Gastroesophageal sphincter (tissue), 4 donors: ENCODE data around the gene ELSPBP1. TPM values are rescaled to one million over a fixed set of nuclear protein-coding genes. Genes with fewer than 3 reads are reported as not detected.

ENCODE experiments used
- ATAC-seq: fragments of 150-250 bp; one replicate; pipeline ENCODE4 v1.9.1; 2016; ENCODE audit warnings: mild to moderate bottlenecking, moderate library complexity
- H3K27ac ChIP-seq, 4 donors: fragments of 200-600 bp; sonication (generic) in 3 of 4; 1 replicate in 3 of 4; 2 replicates in 1 of 4; pipeline ENCODE4 v1.5.1; 2016 to 2019
- H3K27me3 ChIP-seq: fragments of 200-600 bp; sonication (generic); one replicate; pipeline ENCODE4 v1.5.1; 2019
- H3K36me3 ChIP-seq, 2 donors: fragments of 200-600 bp; sonication (generic); one replicate each; pipeline ENCODE4 v1.5.1; 2019; ENCODE audit warnings: control low read depth in 1 of 2
- H3K4me1 ChIP-seq, 3 donors: fragments of 200-600 bp; sonication (generic); 1 replicate in 2 of 3; 2 replicates in 1 of 3; pipeline ENCODE4 v1.5.1; 2016 to 2019; ENCODE audit warnings: control low read depth in 2 of 3
- H3K4me3 ChIP-seq, 2 donors: fragments of 200-600 bp; sonication (generic); one replicate each; pipeline ENCODE4 v1.5.1; 2019; ENCODE audit warnings: mild to moderate bottlenecking in 1 of 2, moderate library complexity in 1 of 2
- H3K9me3 ChIP-seq, 3 donors: fragments of 200-600 bp; sonication (generic); one replicate each; pipeline ENCODE4 v1.5.1; 2017 to 2019; ENCODE audit warnings: control low read depth in 2 of 3
- EP300 ChIP-seq: sonication (generic); formaldehyde crosslinking; IDR thresholded peaks from one replicate; pipeline ENCODE4 v1.6.1; 2017; ENCODE audit warnings: antibody characterized with exemption, mild to moderate bottlenecking
- POLR2A ChIP-seq, 2 donors: fragments of 450-650 bp; IDR thresholded peaks; one replicate each; pipeline ENCODE4 v1.6.1; 2017; ENCODE audit warnings: antibody characterized with exemption in 2 of 2, mild to moderate bottlenecking in 2 of 2, moderate library complexity in 1 of 2
- POLR2AphosphoS5 ChIP-seq: sonication (generic); formaldehyde crosslinking; IDR thresholded peaks from one replicate; pipeline ENCODE4 v1.6.1; 2017; ENCODE audit warnings: antibody characterized with exemption
- WGBS, 2 donors: methylation state at CpG; one replicate each; pipeline ENCODE4 v1.1.5; 2018; ENCODE audit warnings: low coverage in 1 of 2; 5-methylcytosine and 5-hydroxymethylcytosine counted together
- total RNA-seq, 4 donors: library from RNA; depleted of rRNA; stranded (reverse); fragments of >200 nt; gene quantifications; one replicate each; pipeline ENCODE4 v1.1.0, GENCODE V29; 2016
- TF ChIP-seq, protein P1 (sequence below), 4 experiments: fragments of 200-600 bp in 2 of 4; fragments of 450-650 bp in 2 of 4; sonication (generic) in 1 of 4; IDR thresholded peaks; one replicate each; pipeline ENCODE4 v1.5.1; 2017 to 2019; ENCODE audit warnings: antibody characterized with exemption in 4 of 4, mild to moderate bottlenecking in 2 of 4, moderate library complexity in 2 of 4

Gene ELSPBP1
- total RNA-seq, 4 donors from 2014 or later = not detected

DNA sequence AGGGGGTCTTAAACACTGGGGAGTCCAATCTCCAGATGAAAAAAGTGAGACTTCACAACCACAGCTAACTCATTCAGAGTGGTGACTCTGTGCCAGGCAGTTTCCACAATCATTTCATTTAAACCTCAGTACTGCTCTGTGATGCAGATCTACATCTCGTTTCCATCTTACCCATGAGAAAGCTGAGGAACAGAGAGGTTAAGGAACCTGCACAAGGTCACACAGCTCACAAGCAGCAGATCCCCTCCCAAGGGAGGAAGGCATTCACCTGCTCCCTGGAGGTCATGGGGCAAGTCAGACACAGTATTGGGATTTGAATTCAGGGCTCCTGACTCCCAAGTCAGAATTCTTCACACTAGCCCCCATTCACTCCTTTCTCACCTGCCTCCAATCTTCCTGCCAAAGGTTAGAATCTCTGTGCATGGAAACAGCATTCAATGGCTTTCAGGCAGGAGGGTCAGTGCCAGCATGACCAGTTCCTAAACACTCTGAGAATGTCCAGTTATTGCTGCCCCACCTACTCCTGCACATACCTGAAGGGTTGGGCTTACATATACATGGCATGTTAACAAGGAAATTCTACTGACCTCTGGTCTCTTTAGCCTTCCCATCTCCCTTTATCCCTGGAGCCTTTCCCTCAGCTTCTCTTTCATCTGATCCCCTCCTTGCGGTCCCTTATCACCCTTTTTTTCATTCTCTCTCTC is 47.6 kb downstream of the ELSPBP1 start:
- TF ChIP-seq EP300 (no peak), POLR2A (IDR thresholded peaks at IDR 0.05) (no peak), POLR2AphosphoS5 (no peak)
- TF ChIP-seq, protein P1, sequence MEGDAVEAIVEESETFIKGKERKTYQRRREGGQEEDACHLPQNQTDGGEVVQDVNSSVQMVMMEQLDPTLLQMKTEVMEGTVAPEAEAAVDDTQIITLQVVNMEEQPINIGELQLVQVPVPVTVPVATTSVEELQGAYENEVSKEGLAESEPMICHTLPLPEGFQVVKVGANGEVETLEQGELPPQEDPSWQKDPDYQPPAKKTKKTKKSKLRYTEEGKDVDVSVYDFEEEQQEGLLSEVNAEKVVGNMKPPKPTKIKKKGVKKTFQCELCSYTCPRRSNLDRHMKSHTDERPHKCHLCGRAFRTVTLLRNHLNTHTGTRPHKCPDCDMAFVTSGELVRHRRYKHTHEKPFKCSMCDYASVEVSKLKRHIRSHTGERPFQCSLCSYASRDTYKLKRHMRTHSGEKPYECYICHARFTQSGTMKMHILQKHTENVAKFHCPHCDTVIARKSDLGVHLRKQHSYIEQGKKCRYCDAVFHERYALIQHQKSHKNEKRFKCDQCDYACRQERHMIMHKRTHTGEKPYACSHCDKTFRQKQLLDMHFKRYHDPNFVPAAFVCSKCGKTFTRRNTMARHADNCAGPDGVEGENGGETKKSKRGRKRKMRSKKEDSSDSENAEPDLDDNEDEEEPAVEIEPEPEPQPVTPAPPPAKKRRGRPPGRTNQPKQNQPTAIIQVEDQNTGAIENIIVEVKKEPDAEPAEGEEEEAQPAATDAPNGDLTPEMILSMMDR (IDR thresholded peaks at IDR 0.05) = no peak
- Histone ChIP-seq H3K36me3 (no peaks in the 10 kb centered on the region), H3K9me3 (peaks cover 0 to 1% (median 0%) of the 10 kb centered on the region in 3 donors), H3K27me3 (peaks cover 26% of the 10 kb centered on the region), H3K4me3 (no peak overlapping the region), H3K27ac (no peak overlapping the region), H3K4me1 (no peaks in the 10 kb centered on the region)
- no peak for ATAC-seq
- WGBS, 2 donors = 51 to 55% methylated on average over 2 of the region's 2 CpGs

DNA sequence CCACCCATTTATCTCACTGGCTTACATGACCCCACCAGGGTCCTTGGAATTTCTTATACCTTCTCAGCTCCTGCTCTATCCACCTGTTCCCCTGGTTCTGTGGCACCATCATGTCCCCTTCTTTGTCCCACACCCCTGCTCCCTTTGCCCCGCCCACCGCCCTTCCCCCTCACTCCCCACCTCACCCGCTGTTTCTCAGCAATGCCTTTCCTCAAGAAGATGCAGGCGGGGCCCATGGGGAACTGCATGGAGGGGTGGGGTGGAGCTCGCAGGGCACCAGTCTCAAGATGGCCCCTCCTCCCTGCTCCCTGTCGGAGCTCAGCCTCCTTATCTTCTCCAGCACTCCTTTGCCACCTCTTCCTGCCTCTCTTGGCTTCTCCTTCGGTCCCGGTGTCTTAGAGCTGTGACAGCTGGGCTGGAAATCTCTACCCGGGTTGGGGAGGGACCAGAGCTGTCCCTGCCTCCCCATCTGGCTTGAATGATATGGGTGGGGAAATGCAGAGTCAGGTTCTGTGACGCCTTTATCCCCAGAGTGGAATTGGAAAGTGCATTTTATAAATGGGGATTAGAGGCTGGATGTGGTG is 49.3 kb downstream of the ELSPBP1 start, which contains the start of gene CABP5:
Gene CABP5 (minus strand): TSS at position 405 of the 584 bp plus-strand sequence. CDS start 157 bp downstream, at position 248.
- H3K27me3 ChIP-seq = peaks cover 26% of the 10 kb centered on the region
- H3K27ac ChIP-seq = no peak within 1 kb of the TSS
- no peaks in the 10 kb centered on the region for H3K9me3 ChIP-seq
- H3K36me3 ChIP-seq = peaks cover 0 to 17% of the 10 kb centered on the region in 2 donors
- 59 to 76% methylated on average over 4 to 5 of the region's 10 CpGs for WGBS, 2 donors
- H3K4me3 ChIP-seq = no peak within 1 kb of the TSS
- ATAC-seq = no peak
- no peak for TF ChIP-seq POLR2A (IDR thresholded peaks at IDR 0.05)
- no peak for TF ChIP-seq POLR2AphosphoS5
- no peak for TF ChIP-seq EP300
- no peaks in the 10 kb centered on the region for H3K4me1 ChIP-seq

DNA sequence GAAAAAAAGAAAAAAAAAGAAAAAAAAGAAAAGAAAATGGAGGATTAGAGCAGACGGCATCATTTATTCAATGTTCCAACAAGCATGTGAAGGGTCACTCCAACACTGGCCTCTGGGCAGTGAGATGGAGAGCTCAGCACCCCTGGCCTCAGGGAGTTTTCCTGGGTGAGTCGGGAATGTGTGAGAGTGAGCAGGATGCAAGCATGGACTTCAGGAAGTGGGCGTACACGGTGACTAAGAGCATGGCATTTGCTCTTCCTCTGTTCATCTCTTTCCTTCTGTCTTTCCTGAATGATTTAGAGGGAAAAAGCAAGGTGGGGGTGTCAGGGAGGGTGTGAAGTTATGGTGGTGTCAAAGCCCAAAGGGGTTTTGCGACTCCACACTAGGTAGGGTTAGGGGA is 50.1 kb downstream of the ELSPBP1 start:
- Histone ChIP-seq H3K4me1 (no peaks in the 10 kb centered on the region), H3K27ac (no peak overlapping the region), H3K4me3 (no peak overlapping the region), H3K27me3 (peaks cover 26% of the 10 kb centered on the region), H3K36me3 (peaks cover 0 to 25% of the 10 kb centered on the region in 2 donors), H3K9me3 (no peaks in the 10 kb centered on the region)
- TF ChIP-seq POLR2A (IDR thresholded peaks at IDR 0.05) = no peak
- no peak for TF ChIP-seq POLR2AphosphoS5
- no peak for TF ChIP-seq EP300
- TF ChIP-seq, protein P1 (IDR thresholded peaks at IDR 0.05) = no peak
- no peak for ATAC-seq
- 83% methylated on average over 3 to 5 of the region's 5 CpGs for WGBS, 2 donors

DNA sequence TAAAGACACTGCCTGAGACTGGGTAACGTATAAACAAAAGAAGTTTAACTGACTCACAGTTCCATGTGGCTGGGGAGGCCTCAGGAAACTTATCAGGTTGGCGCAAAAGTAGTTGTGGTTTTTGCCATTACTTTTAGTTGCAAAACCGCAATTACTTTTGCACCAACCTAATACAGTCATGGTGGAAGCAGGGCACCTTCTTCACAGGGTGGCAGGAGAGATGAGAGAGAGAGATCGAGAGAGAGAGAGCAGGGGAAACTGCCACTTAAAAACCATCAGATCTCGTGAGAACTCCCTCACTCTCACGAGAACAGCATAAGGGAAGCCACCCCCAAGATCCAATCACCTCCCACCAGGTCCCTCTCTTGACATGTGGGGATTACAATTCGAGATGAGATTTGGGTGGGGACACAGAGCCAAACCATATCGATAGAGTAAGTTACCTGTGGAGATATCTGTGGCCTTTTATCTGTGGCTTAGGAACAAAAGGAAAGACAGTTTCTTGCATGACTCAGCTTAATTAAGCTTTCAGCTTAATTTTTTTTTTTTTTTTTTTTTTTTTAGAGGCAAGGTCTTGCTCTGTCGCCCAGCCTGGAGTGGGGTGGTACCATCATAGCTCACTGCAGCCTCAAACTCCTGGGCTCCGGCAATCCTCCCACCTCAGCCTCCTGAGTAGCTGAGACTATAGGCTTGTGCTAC is 57.1 kb downstream of the ELSPBP1 start:
- TF ChIP-seq POLR2AphosphoS5 (no peak), EP300 (no peak), POLR2A (IDR thresholded peaks at IDR 0.05) (no peak)
- TF ChIP-seq, protein P1 (IDR thresholded peaks at IDR 0.05) = no peak
- Histone ChIP-seq H3K4me3 (no peak overlapping the region), H3K36me3 (peaks cover 0 to 81% of the 10 kb centered on the region in 2 donors), H3K4me1 (no peaks in the 10 kb centered on the region), H3K27ac (no peak overlapping the region), H3K27me3 (no peaks in the 10 kb centered on the region), H3K9me3 (no peaks in the 10 kb centered on the region)
- 79 to 82% methylated on average over 5 to 9 of the region's 10 CpGs for WGBS, 2 donors
- ATAC-seq = no peak

DNA sequence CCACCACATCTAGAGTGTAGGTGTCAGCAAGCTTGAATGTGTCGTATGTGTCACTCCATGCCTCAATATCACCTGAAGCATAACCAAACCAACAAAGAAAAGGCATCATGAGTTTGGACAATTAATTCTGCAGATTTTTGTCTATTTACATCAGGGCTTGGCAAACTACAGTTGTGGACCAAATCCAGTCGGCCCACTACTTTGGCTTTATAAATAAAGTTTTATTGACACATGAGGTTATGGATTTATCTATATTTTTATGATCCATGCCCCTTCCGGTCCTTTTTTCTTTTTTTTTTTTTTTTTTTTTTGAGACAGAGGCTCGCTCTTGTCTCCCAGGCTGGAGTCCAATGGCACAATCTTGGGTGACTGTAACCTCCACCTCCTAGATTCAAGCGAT is 58.6 kb downstream of the ELSPBP1 start:
- Histone ChIP-seq H3K4me1 (no peaks in the 10 kb centered on the region), H3K27me3 (no peaks in the 10 kb centered on the region), H3K27ac (no peak overlapping the region), H3K9me3 (no peaks in the 10 kb centered on the region), H3K4me3 (no peak overlapping the region), H3K36me3 (peaks cover 0 to 71% of the 10 kb centered on the region in 2 donors)
- TF ChIP-seq POLR2A (IDR thresholded peaks at IDR 0.05) (no peak), POLR2AphosphoS5 (no peak), EP300 (no peak)
- TF ChIP-seq, protein P1 (IDR thresholded peaks at IDR 0.05) = no peak
- no peak for ATAC-seq
- WGBS, 2 donors = 72 to 76% methylated on average over 4 of the region's 5 CpGs
